NCI-H345 treated with DMSO at 0.1 percent for 48 hours (cell line): ENCODE measurements around the gene OR2T34.
"Not testable (repeated sequence)": the region's sequence is repeated elsewhere in the genome, so short reads cannot be mapped to it uniquely, and the experiment has no call there.

Experiments used
- DNase-seq: peaks from one replicate; lab custom pipeline; 2025; ENCODE audit not compliant: unreplicated experiment; lab: John Stamatoyannopoulos, UW

OR2T34 gene

GRCh38 chr1:248574657-248575056, at the start of gene OR2T34:
OR2T34 (minus strand) TSS chr1:248574757; CDS start chr1:248574757, 0 bp downstream.
- DNase-seq, result not testable (repeated sequence)

GRCh38 chr1:248622570-248623001, 48.0 kb upstream of the OR2T34 start:
- DNase-seq, result no peak

- no peak for DNase-seq
These were observed 47.2 kb upstream of the OR2T34 start for GRCh38 chr1:248621770-248622169.

- no peak for DNase-seq
These were observed 44.3 kb upstream of the OR2T34 start for GRCh38 chr1:248618878-248619277.

- no peak for DNase-seq
These were observed 43.6 kb upstream of the OR2T34 start for GRCh38 chr1:248618119-248618518.

- no peak for DNase-seq
These were observed 39.2 kb upstream of the OR2T34 start for GRCh38 chr1:248613742-248614141.

- no peak for DNase-seq
These were observed 37.4 kb upstream of the OR2T34 start for GRCh38 chr1:248611883-248612414.

GRCh38 chr1:248610301-248610700, 35.7 kb upstream of the OR2T34 start:
- no peak for DNase-seq

- no peak for DNase-seq
These were observed 24.8 kb upstream of the OR2T34 start for GRCh38 chr1:248599396-248599795.

- no peak for DNase-seq
These were observed 23.0 kb upstream of the OR2T34 start, which contains the start of gene OR2T10 for GRCh38 chr1:248597589-248597988. OR2T10 (minus strand) TSS chr1:248597700; CDS start chr1:248593768, 3,932 bp downstream.

GRCh38 chr1:248596615-248597014, 22.1 kb upstream of the OR2T34 start:
- no peak for DNase-seq

- DNase-seq, result no peak
These were observed 18.7 kb upstream of the OR2T34 start for GRCh38 chr1:248593226-248593625.

- DNase-seq, result no peak
These were observed 18.1 kb upstream of the OR2T34 start for GRCh38 chr1:248592655-248593054.

- no peak for DNase-seq
These were observed 15.5 kb upstream of the OR2T34 start for GRCh38 chr1:248590055-248590454.

- DNase-seq, result no peak
These were observed 14.8 kb upstream of the OR2T34 start for GRCh38 chr1:248589334-248589733.

GRCh38 chr1:248585266-248585665, 10.7 kb upstream of the OR2T34 start:
- DNase-seq, result no peak

GRCh38 chr1:248576260-248576980, 1.9 kb upstream of the OR2T34 start:
- DNase-seq, result no peak

GRCh38 chr1:248573856-248574255, 701 bp downstream of the OR2T34 start:
- DNase-seq, result not testable (repeated sequence)

GRCh38 chr1:248572049-248572448, 2.5 kb downstream of the OR2T34 start:
- not testable (repeated sequence) for DNase-seq

- DNase-seq, result not testable (repeated sequence)
These were observed 3.7 kb downstream of the OR2T34 start for GRCh38 chr1:248570811-248571210.

GRCh38 chr1:248569049-248569448, 5.5 kb downstream of the OR2T34 start:
- DNase-seq, result not testable (repeated sequence)

- DNase-seq, result not testable (repeated sequence)
These were observed 8.8 kb downstream of the OR2T34 start for GRCh38 chr1:248565530-248566373.
